Endothelial cell of umbilical vein (primary cell): ENCODE measurements around the gene STMN3. TPM values are rescaled to one million over a fixed set of nuclear protein-coding genes. Genes with fewer than 3 reads are reported as not detected.

Experiments used
- BruUV-seq: library from RNA; stranded (reverse); fragments of 400-500 nt; replicated peaks from 2 replicates; lab custom pipeline; 2021; lab: Mats Ljungman, UMichigan
- CTCF ChIA-PET: fragments of 300-600, 350-600 bp; sonication (Branson Sonifier 250); formaldehyde crosslinking; loops from one replicate; lab custom pipeline; 2021; ENCODE audit warnings: antibody characterized with exemption, inconsistent platforms; lab: Charles Lee
- POLR2A ChIA-PET: fragments of 300-600, 350-600 bp; sonication (Branson Sonifier 250); formaldehyde crosslinking; loops from one replicate; lab custom pipeline; 2021; ENCODE audit warnings: antibody characterized with exemption, inconsistent platforms; lab: Charles Lee
- DNase-seq: peaks from one replicate; pipeline ENCODE4 v3.0.0-alpha.2; 2011; ENCODE audit warnings: low read depth, low spot score
- FAIRE-seq: peaks from 2 replicates; lab custom pipeline; 2011; peaks lifted over from hg19 to GRCh38; lab: Jason Lieb, UNC
- H2AFZ ChIP-seq: 2 replicates; pipeline ENCODE4 v1.6.0; 2012; ENCODE audit warnings: low read depth, low read length, control low read depth, inconsistent platforms
- H3K27ac ChIP-seq: 2 replicates; pipeline ENCODE4 v1.5.1; 2011; ENCODE audit warnings: low read depth, mild to moderate bottlenecking, control low read depth, low read length, moderate library complexity; ENCODE audit not compliant: insufficient read depth
- H3K27me3 ChIP-seq, 2 experiments: 2 replicates each; pipeline versions ENCODE4 v1.6.0 to v1.6.1; 2011; ENCODE audit warnings: low read length in 2 of 2, mixed read lengths in 1 of 2; ENCODE audit not compliant: control insufficient read depth in 2 of 2, insufficient read depth in 2 of 2
- H3K36me3 ChIP-seq, 2 experiments: 2 replicates in 1 of 2; 3 replicates in 1 of 2; pipeline ENCODE4 v1.5.1; 2011; ENCODE audit warnings: low read length in 2 of 2, mild to moderate bottlenecking in 1 of 2, moderate library complexity in 1 of 2; ENCODE audit not compliant: control insufficient read depth in 2 of 2, insufficient read depth in 2 of 2; ENCODE audit errors: extremely low read depth in 1 of 2
- H3K4me1 ChIP-seq: 3 replicates; pipeline ENCODE4 v1.5.1; 2011; ENCODE audit warnings: mild to moderate bottlenecking, low read length; ENCODE audit not compliant: control insufficient read depth, insufficient read depth; ENCODE audit errors: extremely low read depth
- H3K4me2 ChIP-seq: 2 replicates; pipeline ENCODE4 v1.6.1; 2011; ENCODE audit warnings: low read length, control low read depth, mixed read lengths; ENCODE audit not compliant: insufficient read depth
- H3K4me3 ChIP-seq, 3 experiments: fragments of 200-600 bp in 1 of 3; sonication (generic), shearing (Covaris generic) in 1 of 3; replicated peaks in 1 of 3; 2 replicates each; pipeline ENCODE4 v1.5.1; 2011 to 2016; ENCODE audit warnings: control low read depth in 3 of 3, low read length in 3 of 3, mild to moderate bottlenecking in 2 of 3, inconsistent platforms in 1 of 3, low read depth in 1 of 3, moderate library complexity in 1 of 3; ENCODE audit not compliant: insufficient read depth in 1 of 3
- H3K79me2 ChIP-seq: 2 replicates; pipeline ENCODE4 v1.6.0; 2012; ENCODE audit warnings: low read length, inconsistent platforms; ENCODE audit not compliant: control insufficient read depth, insufficient read depth
- H3K9ac ChIP-seq: replicated peaks from 2 replicates; pipeline ENCODE3; 2011; ENCODE audit warnings: low read length, control low read depth; ENCODE audit not compliant: insufficient read depth; ENCODE audit errors: extremely low read depth
- H3K9me1 ChIP-seq: replicated peaks from 3 replicates; pipeline ENCODE4 v1.6.0; 2011; ENCODE audit warnings: mild to moderate bottlenecking, low read length; ENCODE audit not compliant: control insufficient read depth, insufficient read depth; ENCODE audit errors: extremely low read depth
- H3K9me3 ChIP-seq: replicated peaks from 2 replicates; pipeline ENCODE4 v1.5.1; 2012; ENCODE audit warnings: low read length, inconsistent platforms; ENCODE audit not compliant: control insufficient read depth, insufficient read depth
- H4K20me1 ChIP-seq: replicated peaks from 2 replicates; pipeline ENCODE3; 2011; ENCODE audit warnings: mild to moderate bottlenecking, low read length; ENCODE audit not compliant: control insufficient read depth, insufficient read depth; ENCODE audit errors: extremely low read depth
- EZH2 ChIP-seq: IDR thresholded peaks from 2 replicates; pipeline ENCODE4 v1.6.1; 2012; ENCODE audit warnings: borderline replicate concordance, low read depth, mild to moderate bottlenecking, moderate library complexity, low read length, inconsistent platforms; ENCODE audit not compliant: severe bottlenecking
- FOS ChIP-seq: IDR thresholded peaks from 2 replicates; pipeline ENCODE4 v1.6.1; 2011; ENCODE audit warnings: mild to moderate bottlenecking, low read length, moderate library complexity, borderline replicate concordance; ENCODE audit not compliant: insufficient read depth
- GATA2 ChIP-seq: IDR thresholded peaks from 2 replicates; pipeline ENCODE4 v1.7.0; 2011; ENCODE audit warnings: low read depth, mild to moderate bottlenecking, moderate library complexity, mixed read lengths, low read length; ENCODE audit not compliant: insufficient read length, insufficient read depth
- JUN ChIP-seq: IDR thresholded peaks from 2 replicates; pipeline ENCODE4 v1.6.1; 2011; ENCODE audit warnings: borderline replicate concordance, low read depth; ENCODE audit not compliant: insufficient read length, insufficient read depth
- MYC ChIP-seq: IDR thresholded peaks from one replicate; pipeline ENCODE4 v1.6.1; 2011; ENCODE audit warnings: mild to moderate bottlenecking, low read depth, low read length
- POLR2A ChIP-seq: IDR thresholded peaks from 2 replicates; pipeline ENCODE4 v1.6.1; 2012; ENCODE audit warnings: low read depth, mild to moderate bottlenecking, control low read depth, low read length
- POLR2AphosphoS5 ChIP-seq: IDR thresholded peaks from 2 replicates; pipeline ENCODE4 v1.6.1; 2012; ENCODE audit warnings: low read depth, mild to moderate bottlenecking, control low read depth, low read length, moderate library complexity; ENCODE audit not compliant: insufficient read depth
- dilution Hi-C: fragments of 300-500 bp; cut with MboI; formaldehyde crosslinking; loops from one replicate; pipeline ENCODE4 v1.15.0; 2019; ENCODE audit warnings: low sequenced_read_pairs; ENCODE audit not compliant: extremely low pct_ligation_motif_present
- intact Hi-C: fragments of 100-400 bp; cut with micrococcal nuclease; formaldehyde crosslinking; loops from one replicate; pipeline ENCODE4 v1.10.0; 2022
- polyA plus RNA-seq, 4 experiments: library from polyadenylated mRNA; depleted of rRNA in 3 of 4; stranded (reverse) in 3 of 4; unstranded in 1 of 4; fragments of >200 nt; gene quantifications; 2 replicates each; pipeline versions ENCODE4 v1.2.1 to v1.2.3, GENCODE V29; 2011 to 2012; ENCODE audit warnings: missing spikeins in 1 of 4
- total RNA-seq: library from RNA; stranded (reverse); gene quantifications from 2 replicates; pipeline ENCODE4 v1.2.3, GENCODE V29; 2021
- TF ChIP-seq, protein P1 (sequence below): IDR thresholded peaks from 2 replicates; pipeline ENCODE4 v1.6.1; 2011; ENCODE audit not compliant: insufficient read depth, insufficient read length
- TF ChIP-seq, protein P2 (sequence below), 2 donors: IDR thresholded peaks; 1 replicate in 1 of 2; 2 replicates in 1 of 2; pipeline ENCODE4 v1.5.1; 2011; ENCODE audit warnings: low read length in 2 of 2, mild to moderate bottlenecking in 2 of 2, moderate library complexity in 2 of 2, control low read depth in 1 of 2, inconsistent platforms in 1 of 2, low read depth in 1 of 2; ENCODE audit not compliant: insufficient read depth in 1 of 2; ENCODE audit errors: extremely low read depth in 1 of 2

Gene STMN3
- total and polyA plus RNA-seq, 2 donors (not counting 3 experiments of a cell fraction or from before 2014, with no cell fraction given): 1.7 to 4.7 TPM

DNA sequence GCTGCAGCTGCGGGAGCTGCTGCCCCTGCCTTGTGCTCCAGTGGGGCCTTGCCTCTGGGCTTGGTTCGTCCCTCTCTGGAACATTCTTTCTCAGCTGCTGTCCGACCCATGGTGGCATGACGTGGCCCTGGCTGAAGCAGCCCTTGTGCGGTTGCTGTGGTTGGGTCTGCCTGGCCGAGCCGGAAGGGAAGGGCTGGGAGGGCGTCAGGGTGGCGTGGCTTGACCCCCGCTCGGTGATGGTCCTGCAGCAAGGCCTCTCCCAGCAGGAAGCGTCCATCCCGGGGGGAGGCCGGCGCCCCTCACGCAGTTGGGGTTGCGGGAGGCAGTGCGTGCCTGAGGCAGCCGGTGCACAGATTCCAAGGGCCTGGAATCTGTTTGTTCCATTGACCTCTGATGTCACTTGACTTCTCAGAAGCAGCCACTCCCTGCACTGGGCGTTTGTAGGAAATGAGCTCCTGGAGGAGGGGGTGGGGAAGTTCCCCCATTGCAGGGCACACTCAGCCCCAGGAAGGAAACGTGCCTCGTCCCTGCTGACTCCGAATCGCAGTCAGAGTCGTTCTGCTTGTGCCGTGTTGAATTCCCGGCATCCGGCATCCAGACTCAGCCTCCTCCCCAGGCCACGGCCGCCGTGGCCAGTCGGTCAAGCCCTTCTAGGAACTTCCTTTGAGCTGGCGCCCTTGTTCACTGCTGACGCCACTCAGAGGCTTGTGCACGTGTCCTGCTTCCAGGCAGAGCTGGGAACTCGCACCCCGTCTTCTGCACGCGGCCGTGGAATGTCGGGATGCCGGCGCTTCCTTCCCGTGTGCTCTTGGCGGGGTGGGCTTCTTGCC is 33.5 kb upstream of the STMN3 start:
- DNase-seq: peak; percentile 92

More for the DNA sequence above, 33.5 kb upstream of the STMN3 start:
- Histone ChIP-seq H3K79me2 (peaks cover 4% of the 10 kb centered on the region), H3K27ac (peak overlapping the region; percentile 79), H3K27me3 (no peaks in the 10 kb centered on the region), H3K9me1 (no peaks in the 10 kb centered on the region), H3K36me3 (no peaks in the 10 kb centered on the region), H4K20me1 (no peaks in the 10 kb centered on the region), H3K4me1 (peaks cover 49% of the 10 kb centered on the region), H3K4me3 (no peak overlapping the region), H2AFZ (no peak overlapping the region), H3K9me3 (no peaks in the 10 kb centered on the region), H3K4me2 (no peak overlapping the region), H3K9ac (peak overlapping the region; percentile 10)
- CTCF ChIA-PET: interaction anchor here (1.1 to 3.2 kb wide), 7 partner anchors 10 to 149 kb away, joined by 3 to 13 read pairs (median 5); partner anchors contain the start of genes ARFRP1, PTK6, TNFRSF6B and ZGPAT
- TSS peak; percentile 4 for BruUV-seq
- dilution Hi-C loops: no loop called here
- TF ChIP-seq FOS: peak; percentile 37
- peak; percentile 16 for TF ChIP-seq JUN
- no peak for TF ChIP-seq EZH2
- TF ChIP-seq, protein P1, sequence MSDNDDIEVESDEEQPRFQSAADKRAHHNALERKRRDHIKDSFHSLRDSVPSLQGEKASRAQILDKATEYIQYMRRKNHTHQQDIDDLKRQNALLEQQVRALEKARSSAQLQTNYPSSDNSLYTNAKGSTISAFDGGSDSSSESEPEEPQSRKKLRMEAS: peak; percentile 83
- peak; percentile 55 for TF ChIP-seq POLR2A
- peak; percentile 85 for TF ChIP-seq MYC
- peak; percentile 94 for TF ChIP-seq POLR2AphosphoS5
- TF ChIP-seq, protein P2, sequence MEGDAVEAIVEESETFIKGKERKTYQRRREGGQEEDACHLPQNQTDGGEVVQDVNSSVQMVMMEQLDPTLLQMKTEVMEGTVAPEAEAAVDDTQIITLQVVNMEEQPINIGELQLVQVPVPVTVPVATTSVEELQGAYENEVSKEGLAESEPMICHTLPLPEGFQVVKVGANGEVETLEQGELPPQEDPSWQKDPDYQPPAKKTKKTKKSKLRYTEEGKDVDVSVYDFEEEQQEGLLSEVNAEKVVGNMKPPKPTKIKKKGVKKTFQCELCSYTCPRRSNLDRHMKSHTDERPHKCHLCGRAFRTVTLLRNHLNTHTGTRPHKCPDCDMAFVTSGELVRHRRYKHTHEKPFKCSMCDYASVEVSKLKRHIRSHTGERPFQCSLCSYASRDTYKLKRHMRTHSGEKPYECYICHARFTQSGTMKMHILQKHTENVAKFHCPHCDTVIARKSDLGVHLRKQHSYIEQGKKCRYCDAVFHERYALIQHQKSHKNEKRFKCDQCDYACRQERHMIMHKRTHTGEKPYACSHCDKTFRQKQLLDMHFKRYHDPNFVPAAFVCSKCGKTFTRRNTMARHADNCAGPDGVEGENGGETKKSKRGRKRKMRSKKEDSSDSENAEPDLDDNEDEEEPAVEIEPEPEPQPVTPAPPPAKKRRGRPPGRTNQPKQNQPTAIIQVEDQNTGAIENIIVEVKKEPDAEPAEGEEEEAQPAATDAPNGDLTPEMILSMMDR (IDR thresholded peaks at IDR 0.05; ENCODE audit: extremely low read depth in 1 of 2, insufficient read depth in 1 of 2, low read depth in 1 of 2, low read length in 2 of 2): no peak
- no peak for TF ChIP-seq GATA2
- POLR2A ChIA-PET: interaction anchor here (1.6 kb wide), 1 partner anchor 21 kb away, joined by 9 read pairs; the partner anchor contains the start of genes ARFRP1 and ZGPAT
- FAIRE-seq: peak; percentile 98
- intact Hi-C loops: loop anchor here (1.0 kb wide), 3 partner anchors 13 to 58 kb away; partner anchors contain the start of gene RTEL1
